ENCODE measurements around the gene TUBA8.
A peak's percentile ranks its signal among the peaks of the same experiment; 100 is the strongest.

TUBA8 gene

DNA sequence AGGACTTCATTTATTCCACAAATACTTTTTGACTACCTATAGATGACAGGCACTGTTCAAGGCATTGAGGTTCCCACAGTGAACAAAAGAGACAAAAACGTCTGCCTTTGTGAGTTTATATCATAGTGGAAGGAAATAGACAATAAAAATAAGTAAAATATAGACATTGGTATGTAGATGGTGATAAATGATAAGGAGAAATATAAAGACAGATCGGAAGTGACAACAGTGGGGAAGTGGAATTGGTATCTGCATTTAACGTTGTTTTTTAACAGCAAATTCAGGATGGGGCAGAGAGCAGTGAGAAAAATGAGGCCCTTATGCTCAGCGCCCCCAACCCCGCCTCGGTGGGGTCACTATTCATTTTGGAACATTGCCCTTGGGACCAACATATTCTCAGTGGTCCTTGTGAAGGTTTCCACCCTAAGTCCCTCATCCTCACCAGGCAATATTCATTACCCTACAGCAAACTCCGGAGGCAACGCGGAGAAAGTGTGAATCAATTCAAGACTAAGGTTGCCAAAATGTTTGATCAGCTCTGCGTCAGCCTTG, 33.4 kb upstream of the TUBA8 start:
- no peak for DNase-seq (ENCODE audit: low read depth in 2 of 2, low spot score in 1 of 2)

GRCh38 chr22:18077639-18078328, 32.8 kb upstream of the TUBA8 start, which contains the start of gene PEX26:
Gene PEX26 (plus strand): TSS chr22:18077990. CDS start chr22:18078377, 387 bp downstream.
- DNase-seq (ENCODE audit: low read depth in 2 of 2, low spot score in 1 of 2): peak; percentile 83 to 88

DNA sequence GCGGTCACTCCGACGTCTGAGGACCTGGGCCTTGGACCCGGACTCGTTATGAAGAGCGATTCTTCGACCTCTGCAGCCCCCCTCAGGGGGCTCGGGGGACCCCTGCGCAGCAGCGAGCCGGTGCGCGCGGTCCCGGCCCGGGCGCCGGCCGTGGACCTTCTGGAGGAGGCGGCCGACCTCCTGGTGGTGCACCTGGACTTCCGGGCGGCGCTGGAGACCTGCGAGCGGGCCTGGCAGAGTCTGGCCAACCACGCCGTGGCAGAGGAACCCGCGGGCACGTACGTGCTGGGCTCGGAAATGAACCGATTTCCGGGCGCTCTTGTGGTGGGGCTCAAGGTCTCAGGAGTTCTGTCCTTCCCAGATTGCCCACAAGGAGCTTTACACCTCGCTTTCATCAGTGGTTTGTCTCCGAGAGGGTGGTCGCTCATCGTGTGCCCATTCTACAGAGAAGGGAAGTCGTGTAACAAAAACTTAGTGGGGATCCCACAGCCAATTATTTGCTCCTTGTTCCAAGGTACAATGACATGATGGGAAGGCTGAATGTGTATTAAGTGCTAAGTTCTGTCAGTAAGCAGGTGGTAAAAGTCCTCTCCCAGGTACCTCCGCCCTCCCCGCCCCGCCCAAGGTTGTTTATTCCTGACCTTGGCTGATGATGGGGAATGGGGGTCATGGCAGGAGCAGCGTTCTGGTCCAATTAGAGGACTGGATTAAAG, 32.1 kb upstream of the TUBA8 start:
- DNase-seq (ENCODE audit: low read depth in 2 of 2, low spot score in 1 of 2): no peak

GRCh38 chr22:18079706-18080233, 30.8 kb upstream of the TUBA8 start:
- DNase-seq (ENCODE audit: low read depth in 2 of 2, low spot score in 1 of 2): no peak

DNA sequence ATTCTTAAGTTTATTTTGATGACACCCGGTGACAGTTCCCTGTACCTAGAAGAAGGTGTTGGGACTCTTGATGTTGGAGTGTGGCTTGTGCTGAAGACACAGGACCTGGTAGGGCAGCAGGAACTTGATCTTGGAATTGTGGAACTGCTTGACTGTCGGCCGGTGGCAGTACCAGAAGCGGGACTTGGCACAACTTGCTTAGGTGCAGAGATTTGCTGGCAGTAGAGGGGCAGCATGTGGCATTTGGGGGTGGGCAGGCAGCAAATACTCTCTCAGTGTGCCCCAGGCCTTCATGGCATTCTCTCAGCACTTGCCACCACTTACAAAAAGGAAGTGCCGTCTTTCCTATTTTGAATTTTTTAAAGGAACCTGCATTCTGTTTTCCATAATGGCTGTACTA, 29.2 kb upstream of the TUBA8 start:
- DNase-seq (ENCODE audit: low read depth in 2 of 2, low spot score in 1 of 2): no peak

DNA sequence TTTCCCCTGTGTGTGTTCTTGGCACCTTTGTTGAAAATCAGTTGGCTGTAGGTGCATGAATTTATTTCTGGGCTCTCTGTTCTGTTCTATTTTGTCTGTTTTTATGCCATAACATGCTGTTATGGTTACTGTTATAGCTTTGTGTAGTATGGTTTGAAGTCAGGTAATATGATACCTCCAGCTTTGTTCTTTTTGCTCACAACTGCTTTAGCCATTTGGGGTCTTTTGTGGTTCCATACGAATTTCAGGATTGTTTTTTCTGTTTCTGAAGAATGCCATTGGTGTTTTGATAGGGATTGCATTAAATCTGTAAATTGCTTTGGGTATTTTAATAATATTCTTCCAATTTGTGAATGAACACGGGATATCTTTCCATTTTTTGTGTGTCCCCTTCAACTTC, 28.1 kb upstream of the TUBA8 start:
- DNase-seq (ENCODE audit: low read depth in 2 of 2, low spot score in 1 of 2): no peak

GRCh38 chr22:18083406-18083805, 27.2 kb upstream of the TUBA8 start:
- no peak for DNase-seq (ENCODE audit: low read depth in 2 of 2, low spot score in 1 of 2)

GRCh38 chr22:18085188-18085587, 25.4 kb upstream of the TUBA8 start:
- no peak for DNase-seq (ENCODE audit: low read depth in 2 of 2, low spot score in 1 of 2)

GRCh38 chr22:18087350-18087855, 23.2 kb upstream of the TUBA8 start:
- DNase-seq (ENCODE audit: low read depth in 2 of 2, low spot score in 1 of 2): no peak

DNA sequence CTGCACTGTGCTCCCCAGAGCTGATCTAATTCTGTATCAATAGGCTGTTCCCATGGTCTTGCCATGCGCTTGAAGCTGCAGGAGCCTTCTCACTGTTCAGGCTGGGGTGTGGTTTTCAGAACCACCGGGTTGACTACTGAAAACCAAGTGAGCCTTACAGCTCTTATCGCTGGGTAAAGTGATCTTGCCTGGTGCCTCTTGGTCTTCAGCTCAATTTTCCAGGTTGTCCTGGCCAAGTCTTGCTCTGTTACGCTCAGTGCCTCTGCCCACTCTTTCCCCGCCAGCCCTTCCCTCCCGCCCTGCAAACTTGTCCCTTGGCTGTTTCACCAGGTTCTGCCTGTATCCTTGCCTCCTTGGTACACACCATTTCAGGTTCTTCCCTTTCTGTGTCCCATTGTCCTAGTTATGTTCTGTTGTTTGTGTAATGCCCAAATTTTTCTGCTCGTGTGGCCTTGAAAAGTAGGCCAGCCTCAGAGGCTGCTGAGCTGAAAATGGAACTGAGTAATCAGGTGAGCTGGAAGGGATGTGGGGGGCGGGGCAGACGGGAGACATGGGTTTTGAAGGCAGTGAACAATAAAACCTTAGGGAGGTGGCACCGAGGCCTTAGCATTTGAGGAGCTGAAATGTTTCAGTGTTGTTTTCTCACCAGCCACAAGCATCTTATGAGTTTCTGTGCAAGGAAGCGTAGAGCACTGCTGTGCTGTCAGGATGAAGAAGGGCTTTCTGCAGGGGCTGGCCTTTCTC, 21.6 kb upstream of the TUBA8 start:
- DNase-seq (ENCODE audit: low read depth in 2 of 2, low spot score in 1 of 2): no peak

DNA sequence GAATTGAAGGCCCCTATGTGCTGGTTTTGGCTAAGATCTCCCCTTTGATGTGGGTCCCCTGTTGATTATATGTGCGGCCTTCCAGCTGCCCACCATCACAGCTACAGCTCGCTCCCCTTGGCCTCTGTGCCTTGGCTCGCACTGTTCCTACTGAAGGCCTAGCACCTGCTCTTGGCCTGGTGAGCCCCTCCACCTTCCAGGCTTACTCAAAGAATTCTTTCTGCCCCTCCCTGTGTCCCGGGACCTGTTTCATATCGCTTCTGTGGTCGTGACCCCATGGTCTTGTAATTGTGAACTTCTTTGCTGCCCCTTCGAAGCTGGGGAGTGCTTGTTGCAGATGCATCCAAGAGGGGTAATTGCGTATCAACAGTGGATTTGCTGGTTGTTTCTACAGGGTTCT, 20.3 kb upstream of the TUBA8 start:
- no peak for DNase-seq (ENCODE audit: low read depth in 2 of 2, low spot score in 1 of 2)

GRCh38 chr22:18091478-18091877, 19.1 kb upstream of the TUBA8 start:
- no peak for DNase-seq (ENCODE audit: low read depth in 2 of 2, low spot score in 1 of 2)

- no peak for DNase-seq (ENCODE audit: low read depth in 2 of 2, low spot score in 1 of 2)
These were observed 18.6 kb upstream of the TUBA8 start for GRCh38 chr22:18091916-18092526.

DNA sequence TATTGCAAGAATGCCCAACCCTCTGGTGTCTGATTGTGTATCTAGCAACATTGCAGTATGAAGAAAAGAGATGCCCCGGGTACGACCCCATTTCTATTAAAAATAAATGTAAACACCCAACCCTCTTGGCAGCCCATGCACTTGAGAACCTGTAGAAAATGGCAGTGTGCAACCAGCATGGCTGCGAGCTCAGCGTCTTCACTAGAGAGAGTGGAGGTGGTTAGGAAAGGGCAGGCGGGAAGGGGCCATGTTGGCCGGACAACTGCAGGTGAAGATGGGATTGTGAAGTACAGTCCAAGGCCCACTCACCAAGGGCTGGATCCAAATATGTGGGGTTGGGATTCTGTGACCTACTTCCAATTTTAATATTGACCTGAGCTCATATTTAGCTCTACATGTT, 16.9 kb upstream of the TUBA8 start:
- no peak for DNase-seq (ENCODE audit: low read depth in 2 of 2, low spot score in 1 of 2)

DNA sequence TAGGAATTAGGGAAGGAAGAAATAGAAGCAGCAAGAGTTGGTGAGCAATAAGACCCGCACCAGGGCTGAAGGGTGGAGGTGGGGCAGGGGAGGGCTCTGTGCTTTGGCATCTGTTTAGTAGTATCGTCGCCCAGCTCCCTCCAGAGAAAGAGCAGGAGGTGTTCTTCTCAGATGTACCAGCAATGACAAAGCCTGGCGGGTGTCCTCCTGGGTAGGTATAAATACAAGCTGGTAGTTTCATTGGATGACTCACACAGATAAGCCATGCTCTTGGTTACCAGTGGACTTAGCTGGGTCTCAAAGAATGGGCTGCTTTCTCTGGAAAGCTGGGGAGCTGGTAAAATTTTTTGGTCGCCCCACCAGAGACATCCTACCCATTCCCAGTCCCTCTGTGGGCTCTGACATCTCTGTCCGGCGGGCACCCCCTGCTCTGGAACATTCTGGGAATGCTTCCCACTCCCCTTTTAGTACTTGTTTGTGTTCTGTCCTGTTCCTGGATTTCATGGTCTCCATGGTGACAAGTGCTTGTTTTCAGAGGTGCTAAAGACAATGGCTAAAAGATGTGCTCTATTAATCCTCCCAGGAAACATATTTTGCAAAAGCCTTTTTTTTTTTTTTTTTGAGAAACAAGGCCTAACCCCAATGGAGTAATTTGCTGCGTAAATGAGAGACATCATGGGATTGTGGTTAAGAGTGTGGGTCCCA, 15.4 kb upstream of the TUBA8 start:
- DNase-seq (ENCODE audit: low read depth in 2 of 2, low spot score in 1 of 2): no peak

DNA sequence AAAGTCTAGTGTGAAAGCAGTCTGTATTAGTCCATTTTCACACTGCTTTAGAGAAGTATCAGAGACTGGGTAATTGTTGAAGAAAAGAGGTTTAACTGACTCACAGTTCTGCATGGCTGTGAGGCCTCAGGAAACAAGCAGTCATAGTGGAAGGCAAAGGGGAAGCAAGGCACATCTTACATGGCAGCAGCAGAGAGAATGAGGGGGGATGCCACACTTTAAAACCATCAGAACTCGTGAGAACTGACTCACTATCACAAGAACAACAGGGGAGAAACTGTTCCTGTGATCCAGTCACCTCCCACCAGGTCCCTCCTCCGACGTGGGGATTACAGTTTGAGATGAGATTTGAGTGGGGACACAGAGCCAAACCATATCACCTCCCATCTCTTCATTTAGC, 13.8 kb upstream of the TUBA8 start:
- no peak for DNase-seq (ENCODE audit: low read depth in 2 of 2, low spot score in 1 of 2)

GRCh38 chr22:18100781-18101180, 9.8 kb upstream of the TUBA8 start:
- no peak for DNase-seq (ENCODE audit: low read depth in 2 of 2, low spot score in 1 of 2)

DNA sequence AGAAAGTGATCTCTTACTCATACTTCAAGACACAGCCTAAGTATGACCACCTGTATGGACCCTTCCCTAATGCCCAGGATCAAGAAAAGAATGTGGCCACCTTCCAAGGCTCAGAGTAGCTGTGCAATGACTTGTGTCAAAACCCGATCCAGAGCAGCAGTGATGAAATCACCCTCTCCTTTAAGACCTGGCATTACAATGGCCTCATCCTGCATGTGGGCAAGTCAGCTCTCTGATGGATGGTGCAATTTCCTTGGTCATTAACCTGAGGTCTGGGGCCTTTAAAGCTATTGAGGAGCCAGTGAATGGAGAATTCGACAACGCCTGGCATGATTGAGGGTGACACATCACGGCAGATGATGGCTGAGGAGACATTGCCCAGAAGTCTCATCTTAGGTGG, 9.1 kb upstream of the TUBA8 start:
- no peak for DNase-seq (ENCODE audit: low read depth in 2 of 2, low spot score in 1 of 2)

- no peak for DNase-seq (ENCODE audit: low read depth in 2 of 2, low spot score in 1 of 2)
These were observed 6.9 kb upstream of the TUBA8 start for GRCh38 chr22:18103527-18104269.

GRCh38 chr22:18104566-18104965, 6.0 kb upstream of the TUBA8 start:
- no peak for DNase-seq (ENCODE audit: low read depth in 2 of 2, low spot score in 1 of 2)

All from stimulated activated CD8-positive, alpha-beta memory T cell treated with anti-CD3 and anti-CD28 coated beads, Interleukin-4, amount 100 ng/mL, for 1 hour (primary cell).